WTC11 (cell line): ENCODE results near the gene DPEP2NB. TPM values are rescaled to one million over a fixed set of nuclear protein-coding genes. Genes with fewer than 3 reads are reported as not detected.
"Not testable (repeated sequence)": the region's sequence is repeated elsewhere in the genome, so short reads cannot be mapped to it uniquely, and the experiment has no call there.

Experiments used
- ATAC-seq: fragments of 200-7000 bp; cut with Tn5 transposase; 2 replicates; pipeline ENCODE4 v1.10.0; 2021; ENCODE audit warnings: mild to moderate bottlenecking, moderate library complexity
- CTCF ChIA-PET: fragments of 300-600 bp; sonication (Branson Sonifier 250); formaldehyde crosslinking; loops from one replicate; lab custom pipeline; 2021; ENCODE audit warnings: antibody characterized with exemption; lab: Charles Lee
- POLR2A ChIA-PET: fragments of 350-600 bp; sonication (Branson Sonifier 250); formaldehyde crosslinking; loops from one replicate; lab custom pipeline; 2021; ENCODE audit warnings: antibody characterized with exemption; lab: Charles Lee
- DNase-seq: peaks from one replicate; pipeline ENCODE4 v3.0.0; 2021; ENCODE audit warnings: low spot score
- H3K27ac Mint-ChIP-seq: 2 replicates; pipeline ENCODE4 v1.8.0; 2021; ENCODE audit warnings: mixed read lengths
- H3K27me3 Mint-ChIP-seq: 2 replicates; pipeline ENCODE4 v1.8.0; 2021; ENCODE audit warnings: low read depth, mild to moderate bottlenecking, moderate library complexity, mixed read lengths
- H3K36me3 Mint-ChIP-seq: 2 replicates; pipeline ENCODE4 v1.8.0; 2021; ENCODE audit warnings: mixed read lengths
- H3K4me1 Mint-ChIP-seq: 2 replicates; pipeline ENCODE4 v1.8.0; 2022; ENCODE audit warnings: mixed read lengths
- H3K4me3 Mint-ChIP-seq: 2 replicates; pipeline ENCODE4 v1.8.0; 2021; ENCODE audit warnings: mild to moderate bottlenecking, moderate library complexity, mixed read lengths
- H3K9me3 Mint-ChIP-seq: 2 replicates; pipeline ENCODE4 v1.8.0; 2021; ENCODE audit warnings: mixed read lengths
- ATF3 ChIP-seq: sonication (generic); formaldehyde crosslinking; conservative IDR thresholded peaks from 2 replicates; pipeline ENCODE4 v1.8.1; 2022; ENCODE audit warnings: mild to moderate bottlenecking, missing genetic modification reagents
- CREB1 ChIP-seq: sonication (generic); formaldehyde crosslinking; IDR thresholded peaks from 2 replicates; pipeline ENCODE4 v1.8.0; 2023; ENCODE audit warnings: mild to moderate bottlenecking, missing genetic modification reagents
- EMX1 ChIP-seq: fragments of 250-450 bp; sonication (Bioruptor Pico); IDR thresholded peaks from 2 replicates; pipeline ENCODE4 v1.8.0; 2021; ENCODE audit warnings: mild to moderate bottlenecking
- ERG ChIP-seq: fragments of 250-450 bp; sonication (Bioruptor Pico); IDR thresholded peaks from 2 replicates; pipeline ENCODE4 v1.8.0; 2021; ENCODE audit warnings: mild to moderate bottlenecking
- FOXP1 ChIP-seq: sonication (generic); formaldehyde crosslinking; IDR thresholded peaks from 2 replicates; pipeline ENCODE4 v1.8.0; 2022; ENCODE audit warnings: missing genetic modification reagents, mild to moderate bottlenecking, moderate library complexity, borderline replicate concordance
- GRHL2 ChIP-seq: fragments of 250-450 bp; sonication (Bioruptor Pico); IDR thresholded peaks from 2 replicates; pipeline ENCODE4 v1.8.0; 2022; ENCODE audit warnings: mild to moderate bottlenecking, moderate library complexity; ENCODE audit not compliant: insufficient replicate concordance, severe bottlenecking
- NFATC4 ChIP-seq: fragments of 250-450 bp; sonication (Bioruptor Pico); IDR thresholded peaks from 2 replicates; pipeline ENCODE4 v1.9.0; 2021; ENCODE audit warnings: mild to moderate bottlenecking
- NFE2L1 ChIP-seq: sonication (generic); formaldehyde crosslinking; IDR thresholded peaks from 2 replicates; pipeline ENCODE4 v1.8.1; 2023; ENCODE audit warnings: missing genetic modification reagents
- NR3C1 ChIP-seq: sonication (generic); formaldehyde crosslinking; conservative IDR thresholded peaks from 2 replicates; pipeline ENCODE4 v1.8.1; 2023; ENCODE audit warnings: low read depth, mild to moderate bottlenecking, missing genetic modification reagents
- PRDM15 ChIP-seq: sonication (generic); formaldehyde crosslinking; IDR thresholded peaks from 2 replicates; pipeline ENCODE4 v1.8.0; 2022; ENCODE audit warnings: missing genetic modification reagents
- TEAD1 ChIP-seq: sonication (generic); formaldehyde crosslinking; IDR thresholded peaks from 2 replicates; pipeline ENCODE4 v1.8.0; 2022; ENCODE audit warnings: mild to moderate bottlenecking, missing genetic modification reagents
- ZBTB21 ChIP-seq: sonication (generic); formaldehyde crosslinking; IDR thresholded peaks from 2 replicates; pipeline ENCODE4 v1.8.1; 2023; ENCODE audit warnings: mild to moderate bottlenecking, missing genetic modification reagents, borderline replicate concordance
- ZNF263 ChIP-seq: sonication (generic); formaldehyde crosslinking; IDR thresholded peaks from 2 replicates; pipeline ENCODE4 v1.8.1; 2022; ENCODE audit warnings: low read depth, mild to moderate bottlenecking, moderate library complexity, missing genetic modification reagents
- ZNF281 ChIP-seq: sonication (generic); formaldehyde crosslinking; IDR thresholded peaks from 2 replicates; pipeline ENCODE4 v1.8.0; 2023; ENCODE audit warnings: mild to moderate bottlenecking, missing genetic modification reagents
- ZNF317 ChIP-seq: sonication (generic); formaldehyde crosslinking; IDR thresholded peaks from 2 replicates; pipeline ENCODE4 v1.8.1; 2023; ENCODE audit warnings: low read depth, mild to moderate bottlenecking, moderate library complexity, missing genetic modification reagents, borderline replicate concordance
- ZNF423 ChIP-seq: fragments of 250-450 bp; sonication (Bioruptor Pico); IDR thresholded peaks from 2 replicates; pipeline ENCODE4 v2.1.2; 2022; ENCODE audit warnings: mild to moderate bottlenecking, moderate library complexity
- ZNF425 ChIP-seq: fragments of 250-450 bp; sonication (Bioruptor Pico); conservative IDR thresholded peaks from 2 replicates; pipeline ENCODE4 v1.9.0; 2021; ENCODE audit warnings: mild to moderate bottlenecking
- total RNA-seq: library from RNA; stranded (reverse); gene quantifications from 3 replicates; pipeline ENCODE4 v1.2.3, GENCODE V29; 2021

DPEP2NB gene
- total RNA-seq, 1 experiment from 2014 or later = not detected

GRCh38 chr16:68000450-68000849, 15.3 kb downstream of the DPEP2NB start (continued):
- TF ChIP-seq ZNF263 (CRISPR knock-in tag) (no peak), ZBTB21 (no peak), GRHL2 (CRISPR knock-in tag) (no peak), FOXP1 (CRISPR knock-in tag) (no peak), ZNF425 (CRISPR knock-in tag) (no peak), EMX1 (CRISPR knock-in tag) (no peak), NFATC4 (CRISPR knock-in tag) (no peak), ZNF423 (CRISPR knock-in tag) (no peak)
- TF ChIP-seq, all 79 proteins: peak for 0

- ATAC-seq (no peak), DNase-seq (no peak)
- POLR2A ChIA-PET = no interaction called here
- H3K36me3 Mint-ChIP-seq = no peaks in the 10 kb centered on the region
- CTCF ChIA-PET = no interaction called here
- H3K27ac Mint-ChIP-seq = no peak overlapping the region
- no peaks in the 10 kb centered on the region for H3K4me1 Mint-ChIP-seq
- H3K4me3 Mint-ChIP-seq = no peak overlapping the region
- peaks cover 4% of the 10 kb centered on the region for H3K9me3 Mint-ChIP-seq
- no peaks in the 10 kb centered on the region for H3K27me3 Mint-ChIP-seq
- TF ChIP-seq ZNF317 (CRISPR knock-in tag) (no peak), PRDM15 (no peak), CREB1 (CRISPR knock-in tag) (no peak), NR3C1 (CRISPR knock-in tag) (no peak), ATF3 (CRISPR knock-in tag) (no peak), ERG (CRISPR knock-in tag) (no peak), TEAD1 (CRISPR knock-in tag) (no peak), NFE2L1 (CRISPR knock-in tag) (no peak), ZNF281 (CRISPR knock-in tag) (no peak), ZNF423 (CRISPR knock-in tag) (no peak)
Measured at GRCh38 chr16:67999985-68000384, 15.7 kb downstream of the DPEP2NB start.

- ATAC-seq, H3K9me3 Mint-ChIP-seq, DNase-seq, H3K36me3 Mint-ChIP-seq, H3K4me1 Mint-ChIP-seq, H3K27ac Mint-ChIP-seq, POLR2A ChIA-PET, H3K4me3 Mint-ChIP-seq, H3K27me3 Mint-ChIP-seq: not testable (repeated sequence)
- CTCF ChIA-PET = interaction anchor here (1.3 to 1.4 kb wide), 2 partner anchors 18 to 42 kb away, joined by 3 to 8 read pairs; no protein-coding TSS in a partner anchor
Measured at GRCh38 chr16:67998779-67999688, 16.7 kb downstream of the DPEP2NB start, which contains the start of gene DPEP2. DPEP2 (minus strand) TSS chr16:67999484; CDS start chr16:67993212, 6,272 bp downstream.

- ATAC-seq, H3K36me3 Mint-ChIP-seq, H3K4me3 Mint-ChIP-seq, DNase-seq, H3K9me3 Mint-ChIP-seq, H3K4me1 Mint-ChIP-seq, POLR2A ChIA-PET, H3K27me3 Mint-ChIP-seq, H3K27ac Mint-ChIP-seq: not testable (repeated sequence)
- CTCF ChIA-PET = interaction anchor here (1.3 to 1.4 kb wide), 2 partner anchors 18 to 42 kb away, joined by 3 to 8 read pairs; no protein-coding TSS in a partner anchor
Measured at GRCh38 chr16:67998231-67998778, 17.4 kb downstream of the DPEP2NB start.
